A549 (cell line): ENCODE measurements around the gene PTPRD. TPM values are rescaled to one million over a fixed set of nuclear protein-coding genes. Genes with fewer than 3 reads are reported as not detected.

Experiments
- ATAC-seq, 2 experiments: fragments of 200-7000 bp in 1 of 2; fragments of >200 bp in 1 of 2; cut with Nextera tagmentation in 1 of 2; cut with Tn5 transposase in 1 of 2; 3 replicates each; pipeline versions ENCODE4 v1.8.0 to v1.9.1; 2018 to 2020; ENCODE audit warnings: mild to moderate bottlenecking in 1 of 2, moderate library complexity in 1 of 2
- CTCF ChIA-PET: fragments of 300-600 bp; sonication (Branson Sonifier 250); formaldehyde crosslinking; extraction: SDS; loops from one replicate; lab custom pipeline; 2021; ENCODE audit warnings: antibody characterized with exemption, inconsistent platforms; lab: Yijun Ruan, JAX
- POLR2A ChIA-PET: fragments of 350-600 bp; formaldehyde crosslinking; extraction: SDS; loops from one replicate; lab custom pipeline; 2021; ENCODE audit warnings: antibody characterized with exemption, inconsistent platforms; lab: Yijun Ruan, JAX
- DNase-seq, 2 experiments: peaks; one replicate each; pipeline versions ENCODE4 v3.0.0 to v3.0.0-alpha.2; 2011 to 2016; ENCODE audit warnings: low read depth in 1 of 2, low spot score in 1 of 2
- FAIRE-seq: peaks from 2 replicates; lab custom pipeline; 2011; peaks lifted over from hg19 to GRCh38; lab: Jason Lieb, UNC
- H3K27ac ChIP-seq, 2 experiments: fragments of >200 bp; sonication (Bioruptor Twin); formaldehyde crosslinking; 3 replicates each; pipeline ENCODE4 v1.5.1; 2016 to 2017
- H3K4me1 ChIP-seq: fragments of >200 bp; sonication (Bioruptor Twin); formaldehyde crosslinking; 3 replicates; pipeline ENCODE4 v1.6.1; 2016
- H3K4me2 ChIP-seq: fragments of >200 bp; sonication (Bioruptor Twin); formaldehyde crosslinking; 3 replicates; pipeline ENCODE4 v1.6.1; 2016
- H3K4me3 ChIP-seq: fragments of >200 bp; sonication (Bioruptor Twin); formaldehyde crosslinking; 3 replicates; pipeline ENCODE4 v1.5.1; 2016
- H3K9me3 ChIP-seq: fragments of >200 bp; sonication (Bioruptor Twin); formaldehyde crosslinking; 3 replicates; pipeline ENCODE4 v1.6.1; 2016
- CBX2 ChIP-seq: fragments of 200-600 bp; sonication (generic); IDR thresholded peaks from 2 replicates; pipeline ENCODE4 v1.6.1; 2016; ENCODE audit warnings: low read depth, mild to moderate bottlenecking, borderline replicate concordance
- CEBPB ChIP-seq, 2 experiments: fragments of >200 bp in 1 of 2; sonication (Bioruptor Twin) in 1 of 2; formaldehyde crosslinking in 1 of 2; IDR thresholded peaks; 2 replicates each; pipeline ENCODE4 v1.6.1; 2012 to 2016
- CHD4 ChIP-seq: fragments of 200-600 bp; sonication (generic); IDR thresholded peaks from 2 replicates; pipeline ENCODE4 v1.6.1; 2016; ENCODE audit warnings: antibody characterized with exemption, mild to moderate bottlenecking, borderline replicate concordance
- FOSB ChIP-seq: fragments of 250-450 bp; sonication (Bioruptor Pico); IDR thresholded peaks from 2 replicates; pipeline ENCODE4 v1.5.0; 2020; ENCODE audit warnings: mild to moderate bottlenecking, moderate library complexity
- HOXB13 ChIP-seq: fragments of 250-450 bp; sonication (Bioruptor Pico); IDR thresholded peaks from 2 replicates; pipeline ENCODE4 v1.5.0; 2020; ENCODE audit warnings: low read depth, mild to moderate bottlenecking, moderate library complexity
- HOXB5 ChIP-seq: fragments of 250-450 bp; sonication (Bioruptor Pico); IDR thresholded peaks from 2 replicates; pipeline ENCODE4 v1.5.0; 2020; ENCODE audit warnings: mild to moderate bottlenecking, moderate library complexity
- JUNB ChIP-seq: fragments of >200 bp; sonication (Bioruptor Twin); formaldehyde crosslinking; IDR thresholded peaks from 2 replicates; pipeline ENCODE4 v1.6.1; 2016
- KDM1A ChIP-seq: fragments of 200-600 bp; sonication (generic); IDR thresholded peaks from 2 replicates; pipeline ENCODE4 v1.6.1; 2016; ENCODE audit warnings: low read depth, mild to moderate bottlenecking
- MAFK ChIP-seq: fragments of 450-650 bp; IDR thresholded peaks from 2 replicates; pipeline ENCODE4 v1.6.1; 2014; ENCODE audit not compliant: partially characterized antibody
- MYC ChIP-seq: IDR thresholded peaks from 2 replicates; pipeline ENCODE4 v1.6.1; 2012; ENCODE audit warnings: mild to moderate bottlenecking, inconsistent platforms, low read length, improper control_type of control experiment, borderline replicate concordance
- NFE2L2 ChIP-seq: fragments of 150-350 bp; conservative IDR thresholded peaks from 2 replicates; pipeline ENCODE4 v1.6.1; 2014; ENCODE audit warnings: low read length
- NR3C1 ChIP-seq: fragments of >200 bp; sonication (Bioruptor Twin); formaldehyde crosslinking; IDR thresholded peaks from 3 replicates; pipeline ENCODE4 v1.6.1; 2017
- RAD21 ChIP-seq, 2 experiments: fragments of >200 bp in 1 of 2; sonication (Bioruptor Twin) in 1 of 2; formaldehyde crosslinking in 1 of 2; IDR thresholded peaks in 1 of 2; conservative IDR thresholded peaks in 1 of 2; 2 replicates in 1 of 2; 3 replicates in 1 of 2; pipeline ENCODE4 v1.6.1; 2012 to 2018; ENCODE audit warnings: inconsistent platforms in 1 of 2
- RCOR1 ChIP-seq: fragments of 150-350 bp; IDR thresholded peaks from 2 replicates; pipeline ENCODE4 v1.6.1; 2014; ENCODE audit warnings: antibody characterized with exemption, low read length, low read depth
- SREBF2 ChIP-seq: fragments of 450-650 bp; IDR thresholded peaks from 2 replicates; pipeline ENCODE4 v1.6.1; 2014; ENCODE audit warnings: mild to moderate bottlenecking, moderate library complexity
- WGBS: methylation state at CpG from one replicate; pipeline ENCODE4 v1.1.6; 2017; ENCODE audit errors: missing lambda C conversion rate; 5-methylcytosine and 5-hydroxymethylcytosine counted together
- polyA plus RNA-seq, 4 experiments: library from polyadenylated mRNA; depleted of rRNA in 3 of 4; stranded (reverse); fragments of >200 nt; fragmentation: RNase III in 1 of 4; extraction: RNeasy Plus Mini Kit Qiagen cat#74134 plus additional on column Dnase treatment in 1 of 4; gene quantifications; 2 replicates in 3 of 4; 3 replicates in 1 of 4; pipeline ENCODE4 v1.2.3, GENCODE V29; 2011 to 2017
- TF ChIP-seq, protein P1 (sequence below): fragments of 250-450 bp; sonication (Bioruptor Pico); IDR thresholded peaks from 2 replicates; pipeline ENCODE4 v1.5.0; 2020; ENCODE audit warnings: low read depth, mild to moderate bottlenecking, moderate library complexity
- TF ChIP-seq, protein P2 (sequence below): IDR thresholded peaks from 2 replicates; pipeline ENCODE4 v1.6.1; 2012; ENCODE audit warnings: low read depth, borderline replicate concordance
- TF ChIP-seq, protein P3 (sequence below): IDR thresholded peaks from 2 replicates; pipeline ENCODE4 v1.6.1; 2012

The PTPRD gene
- polyA plus RNA-seq, 2 of the 4 experiments (the other 2 are of a cell fraction), result 0.39 to 1.3 TPM

DNA sequence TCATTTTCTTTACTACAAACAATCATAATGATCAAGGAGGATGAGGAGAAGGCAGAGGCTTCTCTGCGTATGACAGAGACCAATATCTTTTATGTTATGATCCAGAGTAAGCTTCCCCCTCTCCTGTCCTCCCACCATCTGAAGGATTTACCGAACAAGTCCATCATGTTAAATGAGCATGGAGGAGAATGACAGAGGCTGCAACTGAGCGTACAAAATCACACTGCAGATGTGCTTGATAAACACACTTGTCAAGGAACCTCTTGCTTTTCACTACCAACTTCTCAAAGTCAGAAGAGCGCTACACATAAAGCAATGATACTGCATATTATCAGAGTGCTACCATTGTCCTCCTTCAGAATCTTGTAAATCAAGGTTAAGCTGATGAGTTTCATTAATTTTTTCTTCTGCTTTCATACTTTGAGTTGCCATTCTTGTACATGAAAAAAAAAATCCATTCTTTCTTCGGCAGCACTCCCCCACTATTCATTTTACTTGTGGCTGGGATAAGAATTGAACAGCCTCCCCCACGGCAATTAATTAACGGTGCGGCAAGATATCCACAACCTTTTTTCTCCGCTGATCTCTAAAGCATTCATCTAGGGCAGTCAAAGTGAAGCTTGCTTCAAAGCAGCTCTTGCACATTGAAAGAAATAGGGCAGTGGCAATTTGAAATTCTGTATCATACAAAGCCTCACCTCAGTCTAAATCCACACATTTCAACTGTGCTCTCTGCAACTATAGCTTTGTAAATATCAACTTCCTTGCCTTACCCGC lies 2139.4 kb downstream of the PTPRD start (continued):
- TF ChIP-seq CEBPB (IDR thresholded peaks at IDR 0.05), result no peak
- TF ChIP-seq NFE2L2, result no peak
- no peak for TF ChIP-seq NR3C1
- TF ChIP-seq CBX2, result no peak
- TF ChIP-seq SREBF2, result no peak
- no peak for TF ChIP-seq HOXB5 (CRISPR knock-in tag)

DNA sequence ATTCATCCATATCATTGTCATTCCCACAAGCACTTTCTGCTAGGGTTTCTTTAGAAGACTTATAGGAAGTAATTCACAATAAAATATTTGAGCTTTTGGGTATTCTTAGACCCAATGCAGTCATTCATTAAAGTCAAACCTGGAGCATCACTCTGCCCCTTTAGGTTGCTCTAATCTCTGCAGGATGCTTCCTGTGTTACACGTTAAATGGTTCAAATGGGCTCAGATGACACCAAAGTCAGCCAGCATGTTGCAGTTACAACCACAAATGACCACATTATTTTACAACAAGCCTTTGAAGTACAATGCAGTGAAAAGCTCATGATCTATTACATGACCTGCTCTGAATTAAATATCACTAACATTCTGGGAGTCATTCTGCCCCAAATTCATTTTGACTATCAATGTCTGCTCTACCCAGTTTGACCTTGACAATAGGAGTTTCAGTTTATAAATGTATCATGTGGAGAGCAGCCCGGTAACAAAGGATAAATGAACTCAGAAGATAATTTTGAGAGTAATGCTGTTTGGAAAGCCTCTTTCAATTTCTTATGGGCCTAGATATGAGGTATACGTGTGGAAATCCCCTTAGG lies 2144.7 kb downstream of the PTPRD start:
- Histone ChIP-seq H3K4me3 (no peak overlapping the region), H3K4me1 (no peaks in the 10 kb centered on the region), H3K27ac (no peak overlapping the region), H3K4me2 (no peak overlapping the region)
- no peak for FAIRE-seq
- ChIA-PET POLR2A (no interaction called here), CTCF (no interaction called here)
- WGBS, result 10% methylated on average over 3 of the region's 3 CpGs
- TF ChIP-seq JUNB (no peak), CHD4 (no peak), FOSB (CRISPR knock-in tag) (no peak), RCOR1 (no peak)
- TF ChIP-seq, protein P1, sequence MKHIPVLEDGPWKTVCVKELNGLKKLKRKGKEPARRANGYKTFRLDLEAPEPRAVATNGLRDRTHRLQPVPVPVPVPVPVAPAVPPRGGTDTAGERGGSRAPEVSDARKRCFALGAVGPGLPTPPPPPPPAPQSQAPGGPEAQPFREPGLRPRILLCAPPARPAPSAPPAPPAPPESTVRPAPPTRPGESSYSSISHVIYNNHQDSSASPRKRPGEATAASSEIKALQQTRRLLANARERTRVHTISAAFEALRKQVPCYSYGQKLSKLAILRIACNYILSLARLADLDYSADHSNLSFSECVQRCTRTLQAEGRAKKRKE, result no peak
- TF ChIP-seq, protein P2, sequence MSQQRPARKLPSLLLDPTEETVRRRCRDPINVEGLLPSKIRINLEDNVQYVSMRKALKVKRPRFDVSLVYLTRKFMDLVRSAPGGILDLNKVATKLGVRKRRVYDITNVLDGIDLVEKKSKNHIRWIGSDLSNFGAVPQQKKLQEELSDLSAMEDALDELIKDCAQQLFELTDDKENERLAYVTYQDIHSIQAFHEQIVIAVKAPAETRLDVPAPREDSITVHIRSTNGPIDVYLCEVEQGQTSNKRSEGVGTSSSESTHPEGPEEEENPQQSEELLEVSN, result no peak
- TF ChIP-seq, all 56 proteins: peak for 0
- H3K9me3 ChIP-seq, result no peaks in the 10 kb centered on the region
- ATAC-seq (no peak), DNase-seq (no peak)

DNA sequence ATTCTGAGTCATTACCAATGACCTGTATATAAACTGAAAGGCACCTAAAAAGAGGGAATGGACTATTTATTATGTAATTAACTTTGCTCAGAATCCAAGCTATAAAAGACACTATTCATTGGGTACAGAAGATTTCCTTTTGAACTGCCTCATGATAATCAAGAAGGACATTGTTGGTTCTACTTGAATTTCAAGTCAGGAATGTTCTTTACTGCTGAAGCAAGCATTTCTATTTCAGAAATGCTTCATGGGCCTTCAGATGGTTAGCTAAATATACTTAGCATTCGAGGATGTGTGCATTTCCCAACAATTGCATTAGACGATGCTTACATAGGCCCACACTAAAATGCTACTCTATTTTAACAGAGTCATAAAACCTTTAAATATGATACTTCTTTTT lies 2155.0 kb downstream of the PTPRD start:
- POLR2A ChIA-PET, result no interaction called here

GRCh38 chr9:8457055-8457454 lies 2155.7 kb downstream of the PTPRD start:
- ATAC-seq (no peak), FAIRE-seq (no peak), DNase-seq (no peak)
- no peak overlapping the region for H3K4me3 ChIP-seq
- no peak overlapping the region for H3K4me2 ChIP-seq
- no peaks in the 10 kb centered on the region for H3K9me3 ChIP-seq
- no peaks in the 10 kb centered on the region for H3K4me1 ChIP-seq
- ChIA-PET CTCF (no interaction called here), POLR2A (no interaction called here)
- WGBS, result 18% methylated on average over 5 of the region's 5 CpGs
- no peak overlapping the region for H3K27ac ChIP-seq
- TF ChIP-seq RAD21 (conservative IDR thresholded peaks at IDR 0.05 in 1 of 2, IDR thresholded peaks at IDR 0.05 in 1 of 2) (no peak), MAFK (no peak)

More for the DNA sequence above, 2155.0 kb downstream of the PTPRD start:
- no peak overlapping the region for H3K4me2 ChIP-seq
- TF ChIP-seq KDM1A (no peak), HOXB13 (no peak), MYC (no peak)
- TF ChIP-seq, protein P3, sequence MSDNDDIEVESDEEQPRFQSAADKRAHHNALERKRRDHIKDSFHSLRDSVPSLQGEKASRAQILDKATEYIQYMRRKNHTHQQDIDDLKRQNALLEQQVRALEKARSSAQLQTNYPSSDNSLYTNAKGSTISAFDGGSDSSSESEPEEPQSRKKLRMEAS, result no peak
- TF ChIP-seq, all 56 proteins: peak for 0
- no peak for ATAC-seq
- H3K9me3 ChIP-seq, result no peaks in the 10 kb centered on the region
- H3K4me1 ChIP-seq, result no peaks in the 10 kb centered on the region
- no peak overlapping the region for H3K27ac ChIP-seq
- no peak for DNase-seq
- FAIRE-seq, result no peak
- WGBS, result 19% methylated on average over 2 of the region's 2 CpGs
- CTCF ChIA-PET, result no interaction called here
- H3K4me3 ChIP-seq, result no peak overlapping the region
